Lower leg skin (tissue), 3 donors: ENCODE results near the gene PHF21A.
"Not testable (repeated sequence)": the region's sequence is repeated elsewhere in the genome, so short reads cannot be mapped to it uniquely, and the experiment has no call there.

Source experiments
- CTCF ChIP-seq, 3 donors: fragments of 450-650 bp; IDR thresholded peaks; one replicate each; pipeline ENCODE4 v1.5.1; 2016; ENCODE audit warnings: antibody characterized with exemption in 3 of 3, mild to moderate bottlenecking in 3 of 3, moderate library complexity in 2 of 3
- POLR2A ChIP-seq, 2 donors: fragments of 450-650 bp; IDR thresholded peaks; one replicate each; pipeline ENCODE4 v1.6.1; 2016 to 2017; ENCODE audit warnings: antibody characterized with exemption in 2 of 2, mild to moderate bottlenecking in 1 of 2, moderate library complexity in 1 of 2

GRCh38 chr11:46116712-46117037 is 4.6 kb downstream of the PHF21A start:
- TF ChIP-seq POLR2A, CTCF (IDR thresholded peaks at IDR 0.05): not testable (repeated sequence)
